HG03135 (cell line): Measurements from ENCODE around the gene HDAC7.

Experiments
- ATAC-seq: cut with Tn5 transposase; IDR thresholded peaks from one replicate; pipeline ENCODE4 v1.9.1; 2021; ENCODE audit warnings: mild to moderate bottlenecking, moderate library complexity; ENCODE audit not compliant: unreplicated experiment

Gene HDAC7

GRCh38 chr12:47833591-47834012, 13.9 kb upstream of the HDAC7 start:
- ATAC-seq = no peak

- no peak for ATAC-seq
These were observed 12.7 kb upstream of the HDAC7 start for GRCh38 chr12:47832263-47832933.

GRCh38 chr12:47829584-47829983, 9.9 kb upstream of the HDAC7 start:
- ATAC-seq = no peak

GRCh38 chr12:47828976-47829482, 9.3 kb upstream of the HDAC7 start:
- no peak for ATAC-seq

- ATAC-seq = no peak
These were observed 8.6 kb upstream of the HDAC7 start for GRCh38 chr12:47828008-47828975.

GRCh38 chr12:47825173-47825639, 5.5 kb upstream of the HDAC7 start:
- no peak for ATAC-seq

- ATAC-seq = no peak
These were observed 4.9 kb upstream of the HDAC7 start for GRCh38 chr12:47824635-47825034.

- no peak for ATAC-seq
These were observed 4.5 kb upstream of the HDAC7 start for GRCh38 chr12:47824198-47824597.

- no peak for ATAC-seq
These were observed 3.9 kb upstream of the HDAC7 start for GRCh38 chr12:47823422-47824086.

GRCh38 chr12:47822863-47823262, 3.2 kb upstream of the HDAC7 start:
- no peak for ATAC-seq

GRCh38 chr12:47822401-47822800, 2.7 kb upstream of the HDAC7 start:
- ATAC-seq = no peak

- no peak for ATAC-seq
These were observed 1.6 kb upstream of the HDAC7 start for GRCh38 chr12:47821346-47821706.

- ATAC-seq = no peak
These were observed 1.1 kb upstream of the HDAC7 start for GRCh38 chr12:47820631-47821345.

- ATAC-seq = no peak
These were observed 386 bp downstream of the HDAC7 start for GRCh38 chr12:47819138-47819895.

- no peak for ATAC-seq
These were observed 1.1 kb downstream of the HDAC7 start for GRCh38 chr12:47818467-47819137.

- ATAC-seq = no peak
These were observed 1.7 kb downstream of the HDAC7 start for GRCh38 chr12:47818007-47818376.

- ATAC-seq = no peak
These were observed 2.3 kb downstream of the HDAC7 start for GRCh38 chr12:47817272-47818006.

- no peak for ATAC-seq
These were observed 3.1 kb downstream of the HDAC7 start for GRCh38 chr12:47816403-47817271.
